ENCODE results near the gene PATJ.
"Not testable (repeated sequence)": the region's sequence is repeated elsewhere in the genome, so short reads cannot be mapped to it uniquely, and the experiment has no call there.

The PATJ gene, protein sequence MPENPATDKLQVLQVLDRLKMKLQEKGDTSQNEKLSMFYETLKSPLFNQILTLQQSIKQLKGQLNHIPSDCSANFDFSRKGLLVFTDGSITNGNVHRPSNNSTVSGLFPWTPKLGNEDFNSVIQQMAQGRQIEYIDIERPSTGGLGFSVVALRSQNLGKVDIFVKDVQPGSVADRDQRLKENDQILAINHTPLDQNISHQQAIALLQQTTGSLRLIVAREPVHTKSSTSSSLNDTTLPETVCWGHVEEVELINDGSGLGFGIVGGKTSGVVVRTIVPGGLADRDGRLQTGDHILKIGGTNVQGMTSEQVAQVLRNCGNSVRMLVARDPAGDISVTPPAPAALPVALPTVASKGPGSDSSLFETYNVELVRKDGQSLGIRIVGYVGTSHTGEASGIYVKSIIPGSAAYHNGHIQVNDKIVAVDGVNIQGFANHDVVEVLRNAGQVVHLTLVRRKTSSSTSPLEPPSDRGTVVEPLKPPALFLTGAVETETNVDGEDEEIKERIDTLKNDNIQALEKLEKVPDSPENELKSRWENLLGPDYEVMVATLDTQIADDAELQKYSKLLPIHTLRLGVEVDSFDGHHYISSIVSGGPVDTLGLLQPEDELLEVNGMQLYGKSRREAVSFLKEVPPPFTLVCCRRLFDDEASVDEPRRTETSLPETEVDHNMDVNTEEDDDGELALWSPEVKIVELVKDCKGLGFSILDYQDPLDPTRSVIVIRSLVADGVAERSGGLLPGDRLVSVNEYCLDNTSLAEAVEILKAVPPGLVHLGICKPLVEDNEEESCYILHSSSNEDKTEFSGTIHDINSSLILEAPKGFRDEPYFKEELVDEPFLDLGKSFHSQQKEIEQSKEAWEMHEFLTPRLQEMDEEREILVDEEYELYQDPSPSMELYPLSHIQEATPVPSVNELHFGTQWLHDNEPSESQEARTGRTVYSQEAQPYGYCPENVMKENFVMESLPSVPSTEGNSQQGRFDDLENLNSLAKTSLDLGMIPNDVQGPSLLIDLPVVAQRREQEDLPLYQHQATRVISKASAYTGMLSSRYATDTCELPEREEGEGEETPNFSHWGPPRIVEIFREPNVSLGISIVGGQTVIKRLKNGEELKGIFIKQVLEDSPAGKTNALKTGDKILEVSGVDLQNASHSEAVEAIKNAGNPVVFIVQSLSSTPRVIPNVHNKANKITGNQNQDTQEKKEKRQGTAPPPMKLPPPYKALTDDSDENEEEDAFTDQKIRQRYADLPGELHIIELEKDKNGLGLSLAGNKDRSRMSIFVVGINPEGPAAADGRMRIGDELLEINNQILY (N-terminal part only)

DNA sequence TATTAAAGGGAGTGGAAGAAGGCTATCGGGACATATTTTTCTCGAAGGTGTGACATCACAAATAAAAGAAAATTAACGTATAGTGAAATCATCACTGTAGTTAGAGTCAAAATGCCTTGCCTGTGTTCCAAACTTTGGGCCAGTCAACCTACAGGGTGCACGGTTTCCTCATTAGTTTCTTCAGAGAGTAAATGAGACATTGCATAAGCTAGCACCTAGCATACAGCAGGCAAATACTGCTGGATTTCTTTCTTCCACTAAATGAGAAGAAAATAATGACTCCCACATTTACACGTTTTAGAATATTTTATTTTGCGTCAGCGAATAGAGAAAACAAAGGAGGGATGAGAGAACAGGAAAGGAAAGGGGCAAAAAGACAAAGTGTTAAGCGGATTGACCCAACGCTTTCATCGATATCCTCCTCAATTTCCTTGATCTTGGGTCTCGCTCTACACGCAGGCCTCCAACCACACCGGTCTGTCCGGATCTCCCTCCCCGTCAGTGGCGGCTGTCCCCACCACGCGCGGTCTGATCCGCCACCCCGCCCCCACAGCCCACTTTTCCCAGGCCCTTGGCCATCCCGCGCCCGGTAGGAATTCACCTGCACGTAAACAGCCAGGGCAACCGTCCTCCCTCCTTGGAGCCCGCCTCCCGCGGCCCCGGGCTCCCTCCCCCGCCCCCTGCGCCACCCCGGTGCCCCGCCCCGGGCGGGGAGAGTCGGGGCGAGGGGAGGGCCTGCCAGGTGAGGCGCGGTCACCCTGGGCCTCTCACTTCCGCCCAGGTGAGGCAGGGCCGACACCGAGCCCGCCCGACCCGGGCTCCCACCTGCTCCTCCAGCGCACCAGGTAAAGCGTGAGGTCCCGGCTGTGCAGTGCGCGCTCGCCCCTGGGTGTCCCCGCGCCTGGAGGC is at the start of gene PATJ:
Gene PATJ, plus strand, starts transcription at position 770 of the 909 bp plus-strand sequence. CDS start 20,413 bp downstream, outside the sequence.
- TF ChIP-seq, protein P1, sequence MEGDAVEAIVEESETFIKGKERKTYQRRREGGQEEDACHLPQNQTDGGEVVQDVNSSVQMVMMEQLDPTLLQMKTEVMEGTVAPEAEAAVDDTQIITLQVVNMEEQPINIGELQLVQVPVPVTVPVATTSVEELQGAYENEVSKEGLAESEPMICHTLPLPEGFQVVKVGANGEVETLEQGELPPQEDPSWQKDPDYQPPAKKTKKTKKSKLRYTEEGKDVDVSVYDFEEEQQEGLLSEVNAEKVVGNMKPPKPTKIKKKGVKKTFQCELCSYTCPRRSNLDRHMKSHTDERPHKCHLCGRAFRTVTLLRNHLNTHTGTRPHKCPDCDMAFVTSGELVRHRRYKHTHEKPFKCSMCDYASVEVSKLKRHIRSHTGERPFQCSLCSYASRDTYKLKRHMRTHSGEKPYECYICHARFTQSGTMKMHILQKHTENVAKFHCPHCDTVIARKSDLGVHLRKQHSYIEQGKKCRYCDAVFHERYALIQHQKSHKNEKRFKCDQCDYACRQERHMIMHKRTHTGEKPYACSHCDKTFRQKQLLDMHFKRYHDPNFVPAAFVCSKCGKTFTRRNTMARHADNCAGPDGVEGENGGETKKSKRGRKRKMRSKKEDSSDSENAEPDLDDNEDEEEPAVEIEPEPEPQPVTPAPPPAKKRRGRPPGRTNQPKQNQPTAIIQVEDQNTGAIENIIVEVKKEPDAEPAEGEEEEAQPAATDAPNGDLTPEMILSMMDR (IDR thresholded peaks at IDR 0.05; ENCODE audit: extremely low read depth, missing control alignments): no peak
- peak; percentile 91 for DNase-seq (ENCODE audit: low spot score)

DNA sequence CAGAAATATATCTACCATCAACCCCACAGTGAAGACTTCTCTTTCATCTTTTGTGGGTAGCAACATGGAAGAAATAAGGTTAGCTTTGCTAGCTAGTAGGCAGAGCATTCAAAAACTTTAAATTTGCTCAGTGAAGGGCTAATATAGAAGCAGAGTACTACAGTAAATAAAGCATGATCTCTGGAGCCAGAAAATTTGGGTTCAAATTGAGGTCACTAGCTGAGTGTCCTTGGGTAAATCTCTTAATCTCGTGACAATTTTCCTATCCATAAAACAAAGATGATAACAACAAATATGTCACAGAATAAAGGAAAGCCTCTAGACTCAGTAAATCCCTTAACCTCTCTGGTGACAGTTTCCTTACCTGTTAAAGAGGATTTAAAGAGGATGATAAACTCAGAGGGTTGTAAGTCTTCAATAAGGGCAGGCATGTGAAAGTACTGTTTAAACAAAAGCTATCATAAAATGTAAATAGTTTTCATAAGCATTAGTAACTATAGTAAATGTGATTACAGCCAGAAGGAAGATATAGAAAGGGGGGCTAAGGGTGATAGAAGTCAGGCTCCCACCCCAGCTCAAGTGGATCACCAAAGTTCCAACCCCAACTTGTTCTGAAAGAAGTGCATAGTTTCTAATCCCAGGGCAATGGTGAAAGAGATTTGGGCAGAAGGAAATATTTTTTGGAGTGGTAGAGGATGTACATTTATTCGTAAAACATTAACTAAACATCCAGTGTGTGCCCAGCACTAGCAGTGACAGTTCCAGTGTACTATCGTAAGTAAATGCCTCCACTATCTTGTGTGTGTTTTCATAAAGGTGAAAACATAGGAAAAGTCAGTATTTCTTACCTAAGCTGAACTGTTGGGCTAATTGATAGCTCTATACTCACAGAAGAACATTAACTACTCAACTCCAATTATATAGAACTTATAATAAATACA is 42.1 kb upstream of the PATJ start:
- no peak for DNase-seq (ENCODE audit: low spot score)
- TF ChIP-seq, protein P1 (IDR thresholded peaks at IDR 0.05; ENCODE audit: extremely low read depth, missing control alignments): no peak

DNA sequence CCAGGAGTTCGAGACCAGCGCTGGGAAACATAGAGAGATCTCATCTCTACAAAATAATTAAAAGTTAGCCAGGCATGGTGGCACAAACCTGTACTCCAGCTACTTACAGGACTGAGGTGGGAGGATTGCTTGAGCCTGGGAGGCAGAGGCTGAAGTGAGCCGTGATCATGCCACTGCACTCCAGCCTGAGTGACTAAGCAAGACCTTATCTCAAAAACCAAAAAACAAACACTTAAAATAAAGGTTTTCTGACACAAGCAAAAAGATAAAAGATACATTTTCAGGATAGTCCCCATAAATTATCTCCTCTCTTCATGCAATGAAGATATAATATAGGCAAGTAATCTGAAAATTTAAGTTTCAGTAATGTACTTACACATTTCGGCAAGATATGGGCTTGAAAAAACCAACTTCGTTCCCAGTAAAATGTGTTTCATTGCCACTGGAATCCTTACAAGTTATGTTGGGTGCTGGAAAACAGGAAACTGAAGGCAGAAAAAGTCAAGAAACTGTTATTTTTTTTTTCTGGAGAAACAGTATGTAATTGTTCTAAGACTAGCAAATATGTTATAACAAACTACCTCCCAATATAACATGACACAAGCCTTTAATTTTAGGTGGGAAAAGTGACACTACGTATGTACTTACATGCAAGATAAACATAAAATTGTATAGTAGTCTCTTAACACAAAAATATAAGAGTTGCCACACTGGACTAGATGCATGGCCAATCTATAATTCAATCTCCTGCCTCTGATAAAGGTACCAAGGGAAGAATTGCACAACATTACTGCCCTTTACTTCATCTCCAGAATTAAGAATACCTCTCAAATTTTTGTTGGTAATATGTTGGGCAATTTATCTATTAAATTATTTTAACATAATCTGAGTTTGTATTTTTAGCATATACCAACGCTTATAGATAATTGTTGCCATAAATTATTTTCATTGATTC is 33.0 kb upstream of the PATJ start:
- TF ChIP-seq, protein P1 (IDR thresholded peaks at IDR 0.05; ENCODE audit: extremely low read depth, missing control alignments): no peak
- DNase-seq (ENCODE audit: low spot score): no peak

DNA sequence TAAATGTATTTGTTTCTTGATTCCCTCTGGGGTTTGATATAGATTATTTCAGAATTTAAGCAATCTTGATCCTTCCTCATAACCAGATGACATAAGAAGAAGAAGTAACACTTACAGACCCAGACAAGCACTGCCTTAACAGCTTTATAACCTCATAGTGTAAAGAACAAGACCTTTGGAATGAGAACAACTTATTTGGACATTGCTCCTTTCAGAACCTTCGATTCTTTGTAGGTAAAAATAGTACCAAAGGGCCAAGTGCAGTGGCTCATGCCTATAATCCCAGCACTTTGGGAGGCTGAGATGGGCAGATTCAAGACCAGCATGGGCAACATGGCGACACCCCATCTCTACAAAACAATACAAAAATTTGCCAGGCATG is 32.4 kb upstream of the PATJ start:
- TF ChIP-seq, protein P1 (IDR thresholded peaks at IDR 0.05; ENCODE audit: extremely low read depth, missing control alignments): no peak
- DNase-seq (ENCODE audit: low spot score): no peak

DNA sequence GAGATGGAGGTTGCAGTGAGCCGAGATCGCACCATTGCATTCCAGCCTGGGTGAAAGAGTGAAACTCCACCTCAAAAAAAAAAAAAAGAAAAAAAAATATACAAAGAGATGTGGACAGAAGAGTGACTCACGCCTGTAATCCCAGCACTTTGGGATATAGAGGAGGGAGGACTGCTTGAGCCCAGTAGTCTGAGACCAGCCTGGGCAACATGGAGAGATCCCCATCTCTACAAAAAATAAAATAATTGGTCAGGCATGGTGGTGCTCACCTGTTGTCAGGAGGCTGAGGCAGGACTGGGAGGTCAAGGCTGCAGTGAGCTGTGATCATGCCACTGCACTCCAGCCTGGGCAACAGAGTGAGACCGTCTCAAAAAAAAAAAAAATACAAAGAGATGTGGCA is 31.0 kb upstream of the PATJ start:
- not testable (repeated sequence) for DNase-seq (ENCODE audit: low spot score)

DNA sequence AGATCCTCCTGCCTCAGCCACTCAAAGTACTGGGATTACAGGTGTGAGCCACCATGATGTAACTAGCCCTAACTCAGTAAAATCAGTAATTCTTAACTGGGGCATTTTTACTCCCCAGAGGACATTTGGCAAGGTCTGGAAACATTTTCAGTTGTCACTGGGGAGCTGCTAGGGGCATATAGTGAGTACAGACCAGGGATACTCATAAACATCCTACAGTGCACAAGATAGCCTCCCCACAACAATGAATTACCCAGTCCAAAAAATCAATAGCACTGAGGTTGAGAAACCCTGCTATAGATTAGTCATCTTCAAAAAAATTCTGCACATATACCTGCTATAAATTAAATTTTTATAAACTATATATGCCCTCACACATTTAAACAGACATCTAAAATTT is 30.3 kb upstream of the PATJ start:
- no peak for DNase-seq (ENCODE audit: low spot score)
- TF ChIP-seq, protein P1 (IDR thresholded peaks at IDR 0.05; ENCODE audit: extremely low read depth, missing control alignments): no peak

DNA sequence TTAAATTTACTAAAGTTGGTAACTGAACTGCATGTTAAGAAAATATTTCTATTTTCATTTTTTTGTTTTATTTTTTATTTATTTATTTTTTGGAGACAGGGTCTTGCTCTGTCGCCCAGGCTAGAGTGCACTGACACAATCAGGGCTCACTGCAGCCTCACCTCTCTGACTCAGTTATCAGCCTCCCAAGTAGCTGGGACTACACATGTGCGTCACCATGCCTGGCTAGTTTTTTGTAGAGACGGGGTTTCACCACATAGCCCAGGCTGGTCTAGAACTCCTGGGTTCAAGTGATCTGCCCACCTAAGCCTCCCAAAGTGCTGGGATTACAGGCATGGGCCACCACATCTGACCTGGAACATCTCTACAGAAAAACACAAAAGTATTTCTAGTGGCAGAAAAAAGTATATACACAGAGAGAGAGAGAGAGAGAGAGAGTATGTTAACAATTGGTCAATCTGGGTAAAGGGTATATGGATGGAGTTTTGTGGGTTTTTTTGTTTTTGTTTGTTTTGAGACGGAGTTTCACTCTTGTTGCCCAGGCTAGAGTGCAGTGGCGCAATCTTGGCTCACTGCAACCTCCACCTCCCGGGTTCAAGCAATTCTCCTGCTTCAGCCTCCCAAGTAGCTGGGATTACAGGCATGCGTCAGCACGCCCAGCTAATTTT is 23.1 kb upstream of the PATJ start:
- not testable (repeated sequence) for DNase-seq (ENCODE audit: low spot score)

Data from GM20000 (cell line).